Cardiac muscle cell (in vitro differentiated cells and primary cell): ENCODE measurements around the gene UBAP2L. TPM values are rescaled to one million over a fixed set of nuclear protein-coding genes. Genes with fewer than 3 reads are reported as not detected.
"Not testable (repeated sequence)": the region's sequence is repeated elsewhere in the genome, so short reads cannot be mapped to it uniquely, and the experiment has no call there.

Experiments
- DNase-seq, 2 donors: peaks; one replicate each; pipeline versions ENCODE4 v3.0.0 to v3.0.0-alpha.2; 2010 to 2017; ENCODE audit warnings: low read depth in 1 of 2, low spot score in 1 of 2
- H3K27ac ChIP-seq: fragments of 200-600 bp; sonication (generic); 2 replicates; pipeline ENCODE4 v1.5.1; 2016
- H3K27me3 ChIP-seq: fragments of 200-600 bp; sonication (generic); 2 replicates; pipeline ENCODE4 v1.6.0; 2016; ENCODE audit warnings: control low read depth
- H3K36me3 ChIP-seq: fragments of 200-600 bp; sonication (generic); 2 replicates; pipeline ENCODE4 v1.5.1; 2016; ENCODE audit warnings: control low read depth
- H3K4me1 ChIP-seq: fragments of 200-600 bp; sonication (generic); 2 replicates; pipeline ENCODE4 v1.8.1; 2017; ENCODE audit warnings: low read depth, mild to moderate bottlenecking, mixed run types
- H3K4me3 ChIP-seq: fragments of 200-600 bp; sonication (generic); 2 replicates; pipeline ENCODE4 v1.5.1; 2016; ENCODE audit warnings: mild to moderate bottlenecking
- H3K9me3 ChIP-seq: fragments of 200-600 bp; sonication (generic); 2 replicates; pipeline ENCODE4 v1.5.1; 2017; ENCODE audit warnings: low read depth, mild to moderate bottlenecking, control low read depth
- polyA plus RNA-seq: library from polyadenylated mRNA; unstranded; fragments of >200 nt; fragmentation: Nextera tagmentation; extraction: Ambion mirVana; gene quantifications from 2 replicates; pipeline ENCODE4 v1.2.1, GENCODE V29; 2016
- total RNA-seq: library from RNA; depleted of rRNA; stranded (reverse); fragments of >200 nt; gene quantifications from 2 replicates; pipeline ENCODE4 v1.2.3, GENCODE V29; 2016
- TF ChIP-seq, protein P1 (sequence below): IDR thresholded peaks from 2 replicates; pipeline ENCODE4 v1.5.1; 2012; ENCODE audit warnings: low read depth, mild to moderate bottlenecking, low read length

The UBAP2L gene
- total and polyA plus RNA-seq, 2 experiments from 2014 or later: 142 to 190 TPM

DNA sequence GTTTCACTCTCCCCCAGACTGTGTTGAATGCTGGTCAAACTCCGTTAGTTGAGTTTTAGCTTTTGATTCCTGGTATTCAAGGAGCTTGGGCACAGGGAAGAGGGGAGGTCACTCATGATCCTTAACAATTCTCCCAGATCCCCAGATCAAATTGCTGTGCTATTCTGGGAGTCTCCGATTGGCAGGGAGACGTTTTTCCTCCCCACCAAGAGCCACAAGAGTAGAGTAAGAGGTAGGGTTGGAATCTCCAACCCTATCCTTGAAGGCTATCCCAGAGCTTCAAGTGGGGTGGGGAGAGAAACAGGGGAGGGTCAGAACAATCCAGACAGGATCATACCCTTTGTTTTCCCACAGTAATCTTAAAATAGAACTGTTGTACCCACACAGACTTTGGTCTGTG lies 28.3 kb upstream of the UBAP2L start:
- TF ChIP-seq, protein P1, sequence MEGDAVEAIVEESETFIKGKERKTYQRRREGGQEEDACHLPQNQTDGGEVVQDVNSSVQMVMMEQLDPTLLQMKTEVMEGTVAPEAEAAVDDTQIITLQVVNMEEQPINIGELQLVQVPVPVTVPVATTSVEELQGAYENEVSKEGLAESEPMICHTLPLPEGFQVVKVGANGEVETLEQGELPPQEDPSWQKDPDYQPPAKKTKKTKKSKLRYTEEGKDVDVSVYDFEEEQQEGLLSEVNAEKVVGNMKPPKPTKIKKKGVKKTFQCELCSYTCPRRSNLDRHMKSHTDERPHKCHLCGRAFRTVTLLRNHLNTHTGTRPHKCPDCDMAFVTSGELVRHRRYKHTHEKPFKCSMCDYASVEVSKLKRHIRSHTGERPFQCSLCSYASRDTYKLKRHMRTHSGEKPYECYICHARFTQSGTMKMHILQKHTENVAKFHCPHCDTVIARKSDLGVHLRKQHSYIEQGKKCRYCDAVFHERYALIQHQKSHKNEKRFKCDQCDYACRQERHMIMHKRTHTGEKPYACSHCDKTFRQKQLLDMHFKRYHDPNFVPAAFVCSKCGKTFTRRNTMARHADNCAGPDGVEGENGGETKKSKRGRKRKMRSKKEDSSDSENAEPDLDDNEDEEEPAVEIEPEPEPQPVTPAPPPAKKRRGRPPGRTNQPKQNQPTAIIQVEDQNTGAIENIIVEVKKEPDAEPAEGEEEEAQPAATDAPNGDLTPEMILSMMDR: no peak
- H3K27ac ChIP-seq: no peak overlapping the region
- no peaks in the 10 kb centered on the region for H3K27me3 ChIP-seq
- no peak for DNase-seq
- no peaks in the 10 kb centered on the region for H3K4me1 ChIP-seq
- no peak overlapping the region for H3K4me3 ChIP-seq
- H3K36me3 ChIP-seq: no peaks in the 10 kb centered on the region
- H3K9me3 ChIP-seq: no peaks in the 10 kb centered on the region

- TF ChIP-seq, protein P1: no peak
- no peak overlapping the region for H3K27ac ChIP-seq
- no peaks in the 10 kb centered on the region for H3K36me3 ChIP-seq
- no peaks in the 10 kb centered on the region for H3K9me3 ChIP-seq
- no peaks in the 10 kb centered on the region for H3K27me3 ChIP-seq
- H3K4me3 ChIP-seq: no peak overlapping the region
- DNase-seq: peak in 1 of 2 donors; percentile 26
- no peaks in the 10 kb centered on the region for H3K4me1 ChIP-seq
Measured at GRCh38 chr1:154193821-154194220, 26.9 kb upstream of the UBAP2L start.

- Histone ChIP-seq H3K27me3 (no peaks in the 10 kb centered on the region), H3K36me3 (no peaks in the 10 kb centered on the region), H3K4me1 (peaks cover 3% of the 10 kb centered on the region), H3K27ac (no peak overlapping the region), H3K9me3 (no peaks in the 10 kb centered on the region), H3K4me3 (no peak overlapping the region)
- peak; percentile 70 to 75 for DNase-seq
- TF ChIP-seq, protein P1: peak; percentile 56
Measured at GRCh38 chr1:154198756-154199562, 21.8 kb upstream of the UBAP2L start.

DNA sequence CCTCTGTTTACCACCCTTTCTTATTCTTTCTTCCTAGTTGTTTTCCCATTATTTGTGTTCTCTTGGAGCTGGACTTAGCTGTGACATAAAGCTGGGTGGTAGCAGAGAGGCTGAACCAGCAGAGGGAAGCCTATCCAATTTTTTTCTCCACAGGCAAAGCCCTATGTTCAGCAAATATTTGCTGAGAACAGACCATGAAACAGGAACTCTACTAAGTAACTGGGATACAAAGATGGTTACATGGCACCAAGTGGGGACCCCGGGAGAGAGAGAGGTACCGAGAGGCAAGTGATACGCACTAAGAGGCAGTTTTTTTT lies 21.2 kb upstream of the UBAP2L start:
- Histone ChIP-seq H3K36me3 (no peaks in the 10 kb centered on the region), H3K9me3 (no peaks in the 10 kb centered on the region), H3K27me3 (no peaks in the 10 kb centered on the region), H3K27ac (no peak overlapping the region), H3K4me1 (peaks cover 3% of the 10 kb centered on the region), H3K4me3 (no peak overlapping the region)
- TF ChIP-seq, protein P1: no peak
- DNase-seq: no peak

DNA sequence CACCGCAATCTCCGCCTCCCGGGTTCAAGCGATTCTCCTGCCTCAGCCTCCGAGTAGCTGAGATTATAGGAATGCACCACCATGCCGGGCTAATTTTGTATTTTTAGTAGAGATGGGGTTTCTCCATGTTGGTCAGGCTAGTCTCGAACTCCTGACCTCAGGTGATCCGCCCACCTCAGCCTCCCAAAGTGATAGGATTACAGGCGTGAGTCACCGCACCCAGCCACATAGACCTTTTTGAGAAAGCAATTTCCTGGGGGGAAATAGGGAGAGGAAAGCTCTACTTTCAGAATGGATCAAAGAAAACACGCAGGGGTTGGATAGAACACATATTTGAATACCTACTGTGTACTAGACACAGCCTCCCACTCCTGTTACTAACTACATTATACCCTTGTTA lies 15.0 kb upstream of the UBAP2L start:
- peaks cover 32% of the 10 kb centered on the region for H3K36me3 ChIP-seq
- not testable (repeated sequence) for H3K27ac ChIP-seq, H3K9me3 ChIP-seq, H3K4me1 ChIP-seq, H3K4me3 ChIP-seq, DNase-seq, H3K27me3 ChIP-seq

- Histone ChIP-seq H3K27me3 (no peaks in the 10 kb centered on the region), H3K4me1 (no peaks in the 10 kb centered on the region), H3K9me3 (no peaks in the 10 kb centered on the region), H3K36me3 (peaks cover 35% of the 10 kb centered on the region), H3K4me3 (no peak within 1 kb of the TSS), H3K27ac (peak within 1 kb of the TSS; percentile 40)
- no peak for DNase-seq
- TF ChIP-seq, protein P1: no peak
Measured at GRCh38 chr1:154206196-154206595, 14.6 kb upstream of the UBAP2L start, which contains the start of gene CFAP141. Gene CFAP141, minus strand, starts transcription at chr1:154206333. Its CDS starts 26 bp downstream, at chr1:154206307.
